ENCODE measurements around the gene KCNK13.
A peak's percentile ranks its signal among the peaks of the same experiment; 100 is the strongest.

Gene KCNK13

GRCh38 chr14:90136904-90137303 lies 75.1 kb downstream of the KCNK13 start:
- no peak for TF ChIP-seq POLR2A (IDR thresholded peaks at IDR 0.05; ENCODE audit: low read depth, low read length)
- FAIRE-seq (no peak), DNase-seq (ENCODE audit: insufficient read length, low spot score) (no peak)

DNA sequence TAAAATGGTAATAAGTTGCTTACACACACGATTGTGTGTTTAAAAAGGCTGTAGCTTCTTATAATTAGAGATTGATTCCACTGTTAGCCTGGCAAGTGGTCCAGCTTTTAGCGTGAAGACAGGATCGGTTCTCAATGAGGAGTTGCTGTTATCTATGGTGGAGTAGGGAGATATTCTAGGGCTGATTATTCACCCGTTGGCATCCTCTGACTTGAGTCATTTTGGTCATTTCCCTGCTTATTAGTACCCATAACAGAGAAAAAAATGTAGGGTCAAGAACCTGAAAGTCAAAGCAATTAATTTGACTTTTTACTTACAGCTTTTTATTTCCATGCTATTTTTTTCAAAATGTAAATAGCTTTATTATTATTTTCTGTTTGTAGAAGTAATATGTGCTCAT lies 76.0 kb downstream of the KCNK13 start:
- no peak for FAIRE-seq

GRCh38 chr14:90139199-90139598 lies 77.4 kb downstream of the KCNK13 start:
- TF ChIP-seq POLR2A (IDR thresholded peaks at IDR 0.05; ENCODE audit: low read depth, low read length): no peak
- DNase-seq (ENCODE audit: insufficient read length, low spot score): no peak
- no peak for FAIRE-seq

More for the DNA sequence above, 76.0 kb downstream of the KCNK13 start:
- TF ChIP-seq POLR2A (IDR thresholded peaks at IDR 0.05; ENCODE audit: low read depth, low read length): no peak
- DNase-seq (ENCODE audit: insufficient read length, low spot score): no peak

GRCh38 chr14:90140298-90140955 lies 78.6 kb downstream of the KCNK13 start:
- no peak for TF ChIP-seq POLR2A (IDR thresholded peaks at IDR 0.05; ENCODE audit: low read depth, low read length)
- DNase-seq (ENCODE audit: insufficient read length, low spot score): peak; percentile 40
- FAIRE-seq: peak; percentile 62

GRCh38 chr14:90140956-90141316 lies 79.1 kb downstream of the KCNK13 start:
- peak; percentile 90 for FAIRE-seq
- DNase-seq (ENCODE audit: insufficient read length, low spot score): peak; percentile 85
- TF ChIP-seq POLR2A (IDR thresholded peaks at IDR 0.05; ENCODE audit: low read depth, low read length): no peak; the same call in 1 of the 2 replicates

GRCh38 chr14:90153429-90153828 lies 91.6 kb downstream of the KCNK13 start:
- no peak for DNase-seq (ENCODE audit: insufficient read length, low spot score)
- no peak for FAIRE-seq
- no peak for TF ChIP-seq POLR2A (IDR thresholded peaks at IDR 0.05; ENCODE audit: low read depth, low read length)

DNA sequence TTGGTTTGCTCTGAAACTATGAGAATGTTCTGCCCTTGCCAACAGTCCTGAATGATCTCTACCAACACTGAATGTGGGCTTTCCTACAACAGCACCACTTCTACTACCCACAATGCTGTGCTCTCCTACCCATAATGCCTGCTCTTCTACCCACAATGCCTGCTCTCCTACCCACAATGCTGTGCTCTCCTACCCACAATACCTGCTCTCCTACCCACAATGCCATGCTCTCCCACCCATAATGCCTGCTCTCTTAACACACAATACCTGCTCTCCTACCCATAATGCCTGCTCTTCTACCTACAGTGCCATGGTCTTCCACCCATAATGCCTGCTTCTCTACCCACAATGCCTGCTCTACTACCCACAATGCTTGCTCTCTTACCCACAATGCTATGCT lies 92.3 kb downstream of the KCNK13 start:
- TF ChIP-seq POLR2A (IDR thresholded peaks at IDR 0.05; ENCODE audit: low read depth, low read length): no peak
- FAIRE-seq (no peak), DNase-seq (ENCODE audit: insufficient read length, low spot score) (no peak)

- FAIRE-seq: no peak
- no peak for TF ChIP-seq POLR2A (IDR thresholded peaks at IDR 0.05; ENCODE audit: low read depth, low read length)
- no peak for DNase-seq (ENCODE audit: insufficient read length, low spot score)
Measured at GRCh38 chr14:90159146-90159545, 97.4 kb downstream of the KCNK13 start.

DNA sequence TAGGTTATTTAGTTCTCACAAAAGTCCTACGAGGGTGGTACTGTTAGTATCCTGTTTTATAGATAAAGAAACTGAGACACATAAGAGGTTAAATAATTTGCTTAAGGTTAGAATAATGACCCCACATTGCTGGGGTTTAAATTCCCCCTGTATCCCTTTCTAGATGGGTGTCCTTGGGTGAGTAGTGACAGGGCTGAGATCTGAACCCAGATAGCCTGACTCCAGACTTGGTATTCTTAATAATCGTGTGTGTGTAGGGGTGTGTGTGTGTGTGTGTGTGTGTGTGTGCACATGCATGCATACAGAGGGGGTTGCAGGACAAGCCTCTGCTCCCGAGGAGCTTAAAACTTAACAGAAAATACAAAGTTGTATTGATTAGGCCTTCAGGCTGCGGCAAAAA lies 97.9 kb downstream of the KCNK13 start:
- no peak for TF ChIP-seq POLR2A (IDR thresholded peaks at IDR 0.05; ENCODE audit: low read depth, low read length)
- no peak for FAIRE-seq
- DNase-seq (ENCODE audit: insufficient read length, low spot score): no peak

- DNase-seq (ENCODE audit: insufficient read length, low spot score) (no peak), FAIRE-seq (no peak)
- no peak for TF ChIP-seq POLR2A (IDR thresholded peaks at IDR 0.05; ENCODE audit: low read depth, low read length)
Measured at GRCh38 chr14:90161129-90161528, 99.3 kb downstream of the KCNK13 start.

DNA sequence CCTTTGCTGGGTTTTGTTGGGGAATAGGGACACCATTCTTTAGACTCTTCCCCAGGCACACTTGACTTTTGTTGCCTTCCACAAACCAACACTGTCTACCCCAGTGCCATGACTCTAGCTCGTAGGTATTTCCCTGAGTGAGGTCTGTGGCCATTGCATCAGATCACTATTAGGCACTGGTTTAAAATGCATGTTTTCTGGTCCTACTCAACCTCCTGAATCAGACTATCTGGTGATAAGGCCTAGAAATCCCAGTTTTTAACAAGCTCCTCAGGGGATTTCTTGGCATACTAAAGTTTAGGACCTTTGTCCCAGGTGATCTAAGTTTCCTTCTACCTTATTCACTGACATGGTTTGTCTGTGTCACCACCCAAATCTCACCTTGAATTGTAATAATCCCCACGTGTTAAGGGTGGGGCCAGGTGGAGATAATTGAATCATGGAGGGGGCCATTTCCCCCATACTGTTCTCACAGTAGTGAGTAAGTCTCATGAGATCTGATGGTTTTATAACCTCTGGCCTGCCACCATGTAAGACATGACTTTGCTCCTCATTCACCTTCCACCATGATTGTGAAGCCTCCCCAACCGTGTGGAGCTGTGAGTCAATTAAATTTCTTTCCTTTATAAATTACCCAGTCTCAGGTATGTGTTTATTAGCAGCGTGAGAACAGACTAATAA lies 106.8 kb downstream of the KCNK13 start:
- FAIRE-seq (no peak), DNase-seq (ENCODE audit: insufficient read length, low spot score) (no peak)
- TF ChIP-seq POLR2A (IDR thresholded peaks at IDR 0.05; ENCODE audit: low read depth, low read length): no peak

DNA sequence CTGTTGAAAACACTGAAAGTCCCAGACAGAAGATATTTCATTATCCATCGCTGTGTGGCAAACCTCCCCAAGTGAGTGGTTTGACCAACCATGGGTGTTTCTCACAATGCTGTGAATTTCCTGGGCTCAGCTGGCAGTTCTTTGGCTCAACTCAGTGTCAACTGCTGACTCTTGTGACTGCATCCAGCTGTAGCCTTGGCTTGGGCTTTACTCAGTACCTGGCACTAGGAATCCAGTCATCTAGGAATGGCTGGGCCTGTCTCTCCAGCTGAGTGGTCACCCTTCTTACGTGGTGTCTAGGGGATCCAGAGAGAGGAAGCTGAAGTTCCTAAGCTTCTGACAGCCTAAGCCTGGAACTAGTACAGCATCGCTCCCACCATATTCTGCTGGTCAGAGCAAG lies 113.8 kb downstream of the KCNK13 start:
- DNase-seq (ENCODE audit: insufficient read length, low spot score) (no peak), FAIRE-seq (no peak)
- no peak for TF ChIP-seq POLR2A (IDR thresholded peaks at IDR 0.05; ENCODE audit: low read depth, low read length)

DNA sequence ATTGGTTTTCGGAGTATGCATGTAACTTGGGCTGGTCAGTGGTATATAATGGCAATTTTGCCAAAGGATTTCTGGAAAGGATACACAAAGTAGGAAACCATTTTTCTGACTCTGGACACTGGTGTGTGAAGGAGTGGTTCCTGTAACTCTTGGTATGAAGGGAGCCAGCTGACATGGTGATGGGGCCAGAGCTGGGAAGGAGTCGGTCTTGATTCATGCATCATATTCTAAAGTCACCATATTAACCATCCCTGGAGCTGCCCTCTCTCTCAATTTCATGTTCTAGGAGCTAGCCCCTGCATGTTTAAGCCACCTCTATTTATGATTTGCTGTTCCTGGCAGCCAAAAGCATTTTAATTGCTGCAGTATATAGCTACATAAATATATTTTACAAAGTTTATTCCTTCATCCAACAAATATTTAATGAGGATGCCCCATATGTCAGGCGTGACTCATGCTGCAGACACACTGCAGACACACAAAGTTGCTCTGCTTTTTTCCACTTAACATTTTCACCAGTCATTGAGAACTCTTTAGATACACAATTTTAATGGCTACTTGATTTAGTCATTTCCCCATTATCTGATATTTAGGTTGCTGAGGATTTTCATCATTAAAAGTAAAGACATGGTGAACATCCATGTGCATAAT lies 115.9 kb downstream of the KCNK13 start:
- FAIRE-seq: no peak
- no peak for DNase-seq (ENCODE audit: insufficient read length, low spot score)
- no peak for TF ChIP-seq POLR2A (IDR thresholded peaks at IDR 0.05; ENCODE audit: low read depth, low read length)

DNA sequence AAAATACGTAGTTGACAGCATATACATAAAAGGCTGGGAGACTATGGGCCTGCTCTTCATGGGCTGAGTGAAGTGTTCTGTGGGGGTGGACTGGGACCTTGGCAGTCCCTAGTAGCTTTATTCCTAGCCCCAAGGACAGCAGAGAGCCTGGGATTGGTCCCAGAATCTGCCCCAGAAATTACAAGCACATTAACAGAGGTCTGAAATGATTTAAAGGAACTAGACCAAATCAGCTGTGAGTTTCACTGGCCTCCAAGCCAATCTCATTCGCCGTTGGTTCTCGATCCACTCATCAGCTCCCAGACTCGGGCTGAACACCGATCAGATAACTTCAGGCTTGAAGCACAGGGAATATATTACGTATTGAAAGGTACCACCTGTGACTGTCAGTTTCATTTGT lies 117.6 kb downstream of the KCNK13 start:
- DNase-seq (ENCODE audit: insufficient read length, low spot score) (no peak), FAIRE-seq (no peak)
- no peak for TF ChIP-seq POLR2A (IDR thresholded peaks at IDR 0.05; ENCODE audit: low read depth, low read length)

Data from H54 (cell line).